GM23338 (cell line): ENCODE data around the gene PHKG2. TPM values are rescaled to one million over a fixed set of nuclear protein-coding genes. Genes with fewer than 3 reads are reported as not detected.

Source experiments
- ATAC-seq: fragments of 200-7000 bp; cut with Tn5 transposase; 3 replicates; pipeline ENCODE4 v1.9.1; 2020
- DNase-seq: peaks from one replicate; pipeline ENCODE4 v3.0.0-alpha.2; 2015; ENCODE audit warnings: low spot score
- H2AFZ ChIP-seq: fragments of 200-600 bp; sonication (generic); 2 replicates; pipeline ENCODE4 v1.8.0; 2016; ENCODE audit warnings: antibody characterized with exemption, mild to moderate bottlenecking, moderate library complexity
- H3F3A ChIP-seq: fragments of 200-600 bp; sonication (generic); replicated peaks from 2 replicates; pipeline ENCODE4 v1.8.0; 2017; ENCODE audit warnings: antibody characterized with exemption, mixed run types, low read depth
- H3K27ac ChIP-seq: fragments of 200-600 bp; sonication (generic); 2 replicates; pipeline ENCODE4 v1.6.1; 2016; ENCODE audit warnings: low read depth
- H3K27me3 ChIP-seq: fragments of 200-600 bp; sonication (generic); 2 replicates; pipeline ENCODE4 v1.8.0; 2016; ENCODE audit warnings: mild to moderate bottlenecking, mixed run types, moderate library complexity; ENCODE audit not compliant: insufficient read depth
- H3K36me3 ChIP-seq: fragments of 200-600 bp; sonication (generic); 2 replicates; pipeline ENCODE4 v1.8.0; 2016; ENCODE audit warnings: mild to moderate bottlenecking; ENCODE audit not compliant: insufficient read depth
- H3K4me1 ChIP-seq: fragments of 200-600 bp; sonication (generic); 2 replicates; pipeline ENCODE4 v1.8.0; 2016; ENCODE audit warnings: mild to moderate bottlenecking, moderate library complexity; ENCODE audit not compliant: insufficient read depth
- H3K4me2 ChIP-seq: fragments of 200-600 bp; sonication (generic); 2 replicates; pipeline ENCODE4 v1.7.1; 2017; ENCODE audit warnings: mixed run types
- H3K4me3 ChIP-seq: fragments of 200-600 bp; sonication (generic); 2 replicates; pipeline ENCODE4 v1.6.1; 2016; ENCODE audit warnings: mixed run types
- H3K79me2 ChIP-seq: fragments of 200-600 bp; sonication (generic); replicated peaks from 2 replicates; pipeline ENCODE4 v1.8.0; 2017; ENCODE audit warnings: mild to moderate bottlenecking; ENCODE audit not compliant: insufficient read depth
- H3K9me2 ChIP-seq: fragments of 200-600 bp; sonication (generic); 2 replicates; pipeline ENCODE4 v1.8.0; 2017; ENCODE audit not compliant: insufficient read depth
- H4K20me1 ChIP-seq: fragments of 200-600 bp; sonication (generic); replicated peaks from 2 replicates; pipeline ENCODE4 v1.8.0; 2017; ENCODE audit warnings: mild to moderate bottlenecking; ENCODE audit not compliant: insufficient read depth
- H3K27ac Mint-ChIP-seq: 2 replicates; pipeline ENCODE4 v1.8.0; 2020; ENCODE audit warnings: inconsistent platforms, mild to moderate bottlenecking, moderate library complexity, mixed read lengths
- H3K27me3 Mint-ChIP-seq: 3 replicates; pipeline ENCODE4 v1.8.0; 2022; ENCODE audit warnings: low read depth, mild to moderate bottlenecking, moderate library complexity, mixed read lengths, inconsistent platforms; ENCODE audit not compliant: insufficient read depth, poor library complexity
- H3K36me3 Mint-ChIP-seq: 3 replicates; pipeline ENCODE4 v1.8.0; 2021; ENCODE audit warnings: low read depth, mild to moderate bottlenecking, inconsistent platforms, moderate library complexity, mixed read lengths
- H3K4me1 Mint-ChIP-seq: 3 replicates; pipeline ENCODE4 v1.8.0; 2020; ENCODE audit warnings: mild to moderate bottlenecking, inconsistent platforms, mixed read lengths
- H3K4me3 Mint-ChIP-seq: 3 replicates; pipeline ENCODE4 v1.8.0; 2021; ENCODE audit warnings: moderate library complexity, mild to moderate bottlenecking, inconsistent platforms, mixed read lengths
- H3K9me3 Mint-ChIP-seq: 3 replicates; pipeline ENCODE4 v1.8.0; 2020; ENCODE audit warnings: moderate library complexity, mild to moderate bottlenecking, inconsistent platforms, mixed read lengths
- CREB1 ChIP-seq: fragments of 250-450 bp; sonication (Bioruptor Pico); IDR thresholded peaks from 2 replicates; pipeline ENCODE4 v1.5.0; 2020; ENCODE audit warnings: low read depth, mild to moderate bottlenecking, moderate library complexity
- ETS1 ChIP-seq: IDR thresholded peaks from 2 replicates; pipeline ENCODE4 v1.6.1; 2016; ENCODE audit warnings: antibody characterized with exemption
- EZH2phosphoT487 ChIP-seq: fragments of 200-600 bp; sonication (generic); IDR thresholded peaks from one replicate; pipeline ENCODE4 v1.8.1; 2018; ENCODE audit warnings: antibody characterized with exemption; ENCODE audit not compliant: unreplicated experiment
- NANOG ChIP-seq: IDR thresholded peaks from 2 replicates; pipeline ENCODE4 v1.6.1; 2016; ENCODE audit warnings: antibody characterized with exemption, borderline replicate concordance
- POLR2AphosphoS5 ChIP-seq: IDR thresholded peaks from 2 replicates; pipeline ENCODE4 v1.6.1; 2016; ENCODE audit warnings: antibody characterized with exemption, low read depth
- STAT1 ChIP-seq: IDR thresholded peaks from one replicate; pipeline ENCODE4 v1.6.1; 2016; ENCODE audit warnings: antibody characterized with exemption; ENCODE audit not compliant: unreplicated experiment
- ZNF462 ChIP-seq: fragments of 250-450 bp; sonication (Bioruptor Pico); IDR thresholded peaks from 2 replicates; pipeline ENCODE4 v1.5.0; 2020; ENCODE audit warnings: mild to moderate bottlenecking, moderate library complexity
- polyA plus RNA-seq: library from polyadenylated mRNA; unstranded; fragments of >200 nt; fragmentation: Nextera tagmentation; extraction: Ambion mirVana; gene quantifications from 2 replicates; pipeline ENCODE4 v1.2.1, GENCODE V29; 2016
- total RNA-seq: library from RNA; depleted of rRNA; stranded (reverse); fragments of >200 nt; shearing (Covaris generic); gene quantifications from 2 replicates; pipeline ENCODE4 v1.2.3, GENCODE V29; 2014

The PHKG2 gene
- total and polyA plus RNA-seq, 2 experiments from 2014 or later, result 26.9 to 27.0 TPM

GRCh38 chr16:30761427-30761927 is 13.3 kb downstream of the PHKG2 start (continued):
- TF ChIP-seq ZNF462, result no peak
- no peak for TF ChIP-seq STAT1
- TF ChIP-seq NANOG, result no peak

- H3K36me3 ChIP-seq, result peaks cover 31% of the 10 kb centered on the region
- H2AFZ ChIP-seq, result peak within 1 kb of the TSS; percentile 67
- Mint-ChIP-seq H3K36me3 (peaks cover 50% of the 10 kb centered on the region), H3K27ac (peak within 1 kb of the TSS; percentile 90), H3K4me1 (peaks cover 16% of the 10 kb centered on the region), H3K4me3 (peak within 1 kb of the TSS; percentile 95), H3K9me3 (no peaks in the 10 kb centered on the region; the same call in 2 of the 3 replicates), H3K27me3 (peaks cover 27% of the 10 kb centered on the region)
- ATAC-seq (peak; percentile 96), DNase-seq (peak; percentile 98)
- H3F3A ChIP-seq, result 0 out of 2 replicates have a peak, but pooled peaks cover 7% of the 10 kb centered on the region
- peak within 1 kb of the TSS; percentile 79 for H3K4me3 ChIP-seq
- H3K27ac ChIP-seq, result no peak within 1 kb of the TSS
- H3K4me2 ChIP-seq, result peak within 1 kb of the TSS; percentile 93
- H3K9me2 ChIP-seq, result no peaks in the 10 kb centered on the region
- peaks cover 6% of the 10 kb centered on the region; the same call in 1 of the 2 replicates for H3K4me1 ChIP-seq
- peaks cover 24% of the 10 kb centered on the region for H3K79me2 ChIP-seq
- H3K27me3 ChIP-seq, result no peaks in the 10 kb centered on the region
- H4K20me1 ChIP-seq, result peaks cover 24% of the 10 kb centered on the region
- peak; percentile 71 for TF ChIP-seq POLR2AphosphoS5
- TF ChIP-seq ETS1, result peak; percentile 39; the same call in 1 of the 2 replicates
- no peak for TF ChIP-seq EZH2phosphoT487
- TF ChIP-seq CREB1 (CRISPR knock-in tag), result peak; percentile 93
Measured at GRCh38 chr16:30761928-30762902, 14.0 kb downstream of the PHKG2 start, which contains the start of the genes CFAP119 and RNF40. TSS of gene CFAP119 (minus strand) at chr16:30762062. CDS start at chr16:30761748, 314 bp downstream. TSS of gene RNF40 (plus strand) at chr16:30762322. CDS start at chr16:30762546, 224 bp downstream.
